Activated CD4-positive, alpha-beta T cell treated with anti-CD3 and anti-CD28 coated beads, Interleukin-2, amount 10 ng/mL, durations not matched to agents 7 days and 5 days (primary cell): ENCODE results near the gene PLEKHA4. TPM values are rescaled to one million over a fixed set of nuclear protein-coding genes. Genes with fewer than 3 reads are reported as not detected.
"Not testable (repeated sequence)": the region's sequence is repeated elsewhere in the genome, so short reads cannot be mapped to it uniquely, and the experiment has no call there.

Experiments used
- CTCF ChIA-PET: fragments of 350-600 bp; sonication (Branson Sonifier 250); formaldehyde crosslinking; loops from one replicate; lab custom pipeline; 2021; ENCODE audit warnings: antibody characterized with exemption; lab: Charles Lee
- POLR2A ChIA-PET: fragments of 350-600 bp; sonication (Branson Sonifier 250); formaldehyde crosslinking; loops from one replicate; lab custom pipeline; 2021; ENCODE audit warnings: antibody characterized with exemption; lab: Charles Lee
- DNase-seq: peaks from one replicate; pipeline ENCODE4 v3.0.0-alpha.2; 2020
- H3K27ac Mint-ChIP-seq: one replicate; pipeline ENCODE4 v1.8.0; 2021; ENCODE audit warnings: mild to moderate bottlenecking, moderate library complexity, mixed read lengths
- H3K27me3 Mint-ChIP-seq: one replicate; pipeline ENCODE4 v1.8.0; 2021; ENCODE audit warnings: mixed read lengths
- H3K36me3 Mint-ChIP-seq: one replicate; pipeline ENCODE4 v1.8.0; 2021; ENCODE audit warnings: low read depth, mixed read lengths
- H3K4me1 Mint-ChIP-seq: one replicate; pipeline ENCODE4 v1.8.0; 2021; ENCODE audit warnings: mixed read lengths
- H3K4me3 Mint-ChIP-seq: one replicate; pipeline ENCODE4 v1.8.0; 2021; ENCODE audit warnings: mild to moderate bottlenecking, moderate library complexity, mixed read lengths
- H3K9me3 Mint-ChIP-seq: one replicate; pipeline ENCODE4 v1.8.0; 2021; ENCODE audit warnings: mixed read lengths
- total RNA-seq, 2 experiments: library from RNA; stranded (reverse); gene quantifications; one replicate each; pipeline ENCODE4 v1.2.3, GENCODE V29; 2021

Gene PLEKHA4
- total RNA-seq, 2 experiments from 2014 or later = 3.8 to 4.6 TPM

- Mint-ChIP-seq H3K27ac (no peak overlapping the region), H3K4me1 (peaks cover 12% of the 10 kb centered on the region), H3K9me3 (no peaks in the 10 kb centered on the region), H3K27me3 (no peaks in the 10 kb centered on the region), H3K4me3 (no peak overlapping the region), H3K36me3 (no peaks in the 10 kb centered on the region)
- ChIA-PET CTCF (interaction anchor here (0.9 to 1.4 kb wide), 5 partner anchors 11 to 172 kb away, joined by 3 to 4 read pairs (median 3); no protein-coding TSS in a partner anchor), POLR2A (no interaction called here)
- DNase-seq = no peak
These were observed 69.5 kb downstream of the PLEKHA4 start for GRCh38 chr19:48798937-48799336.

- H3K36me3 Mint-ChIP-seq = no peaks in the 10 kb centered on the region
- DNase-seq = no peak
- no peaks in the 10 kb centered on the region for H3K27me3 Mint-ChIP-seq
- H3K9me3 Mint-ChIP-seq = no peaks in the 10 kb centered on the region
- no peak overlapping the region for H3K4me3 Mint-ChIP-seq
- peaks cover 12% of the 10 kb centered on the region for H3K4me1 Mint-ChIP-seq
- POLR2A ChIA-PET = no interaction called here
- no peak overlapping the region for H3K27ac Mint-ChIP-seq
- CTCF ChIA-PET = interaction anchor here (1.2 to 1.7 kb wide), 2 partner anchors 9 to 170 kb away, joined by 3 read pairs; no protein-coding TSS in a partner anchor
These were observed 71.3 kb downstream of the PLEKHA4 start for GRCh38 chr19:48797103-48797502.

DNA sequence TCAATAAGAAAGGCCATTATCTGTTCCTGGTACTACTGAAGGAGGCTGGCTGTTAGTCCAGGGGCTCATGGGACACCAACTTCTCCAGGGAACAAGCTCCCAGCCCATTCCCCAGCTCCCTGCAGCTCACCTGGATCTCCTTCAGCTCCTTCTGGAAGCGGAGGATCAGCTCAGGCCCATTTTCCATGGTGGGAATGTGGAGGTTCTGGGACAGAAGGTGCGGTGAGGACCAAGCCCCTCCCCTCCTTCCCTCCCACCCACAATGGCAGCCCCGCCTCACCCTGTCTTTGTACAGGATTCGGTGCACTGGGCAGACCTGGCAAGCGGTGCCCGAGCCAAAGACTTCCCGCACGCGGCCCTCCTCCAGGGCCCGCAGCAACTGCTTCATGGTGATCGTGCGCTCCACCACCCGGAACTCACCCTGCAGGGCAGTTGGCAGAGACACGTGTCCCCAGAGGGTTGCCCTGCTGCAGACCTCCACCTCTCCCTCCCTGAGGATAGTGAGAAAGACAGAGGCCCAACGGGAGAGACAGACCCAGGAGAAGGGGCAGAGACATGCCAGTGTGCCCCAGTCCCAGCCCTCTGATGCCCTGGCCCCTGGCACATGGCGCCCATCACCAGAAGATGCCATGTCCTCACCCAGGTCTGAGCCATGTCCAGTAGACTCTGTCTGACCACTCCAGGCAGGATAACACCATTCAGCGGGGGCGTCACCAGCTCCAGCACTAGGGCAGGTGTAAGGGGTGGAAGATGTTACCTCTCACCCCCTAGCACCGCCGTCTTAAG is 71.9 kb downstream of the PLEKHA4 start:
- no peak overlapping the region for H3K4me3 Mint-ChIP-seq
- POLR2A ChIA-PET = no interaction called here
- peaks cover 12% of the 10 kb centered on the region for H3K4me1 Mint-ChIP-seq
- no peaks in the 10 kb centered on the region for H3K36me3 Mint-ChIP-seq
- H3K27me3 Mint-ChIP-seq = no peaks in the 10 kb centered on the region
- H3K27ac Mint-ChIP-seq = no peak overlapping the region
- no peak for DNase-seq
- H3K9me3 Mint-ChIP-seq = no peaks in the 10 kb centered on the region
- CTCF ChIA-PET = interaction anchor here (1.4 to 3.3 kb wide), 9 partner anchors 12 to 174 kb away, joined by 3 to 45 read pairs (median 11); partner anchors contain the start of gene BCAT2

DNA sequence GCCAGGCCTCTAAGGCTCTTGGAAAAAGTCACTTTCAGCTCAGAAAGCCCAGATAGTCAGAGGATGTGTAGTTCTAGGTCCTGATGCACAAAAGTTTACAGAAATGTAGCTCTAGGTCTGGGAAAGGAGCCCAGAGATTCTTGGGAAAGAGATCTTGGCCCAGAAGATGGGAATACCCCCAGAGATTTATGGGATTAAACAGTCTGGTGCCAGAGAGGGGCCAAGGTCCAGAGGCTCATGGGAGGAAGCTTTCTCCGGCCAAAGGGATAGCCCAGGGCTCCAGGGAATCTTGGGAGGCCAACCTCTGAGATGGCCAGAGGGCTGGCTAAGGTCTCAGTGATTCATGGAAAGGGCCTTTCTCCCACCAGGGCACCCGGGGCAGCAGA is 72.7 kb downstream of the PLEKHA4 start:
- Mint-ChIP-seq H3K27ac (peak overlapping the region; percentile 89), H3K4me1 (peaks cover 12% of the 10 kb centered on the region), H3K9me3 (no peaks in the 10 kb centered on the region), H3K27me3 (no peaks in the 10 kb centered on the region), H3K4me3 (peak overlapping the region; percentile 89), H3K36me3 (no peaks in the 10 kb centered on the region)
- no peak for DNase-seq
- CTCF ChIA-PET = interaction anchor here (0.6 to 3.3 kb wide), 24 partner anchors 11 to 198 kb away, joined by 3 to 45 read pairs (median 5); partner anchors contain the start of genes BCAT2, GYS1, HSD17B14 and RUVBL2
- POLR2A ChIA-PET = no interaction called here

DNA sequence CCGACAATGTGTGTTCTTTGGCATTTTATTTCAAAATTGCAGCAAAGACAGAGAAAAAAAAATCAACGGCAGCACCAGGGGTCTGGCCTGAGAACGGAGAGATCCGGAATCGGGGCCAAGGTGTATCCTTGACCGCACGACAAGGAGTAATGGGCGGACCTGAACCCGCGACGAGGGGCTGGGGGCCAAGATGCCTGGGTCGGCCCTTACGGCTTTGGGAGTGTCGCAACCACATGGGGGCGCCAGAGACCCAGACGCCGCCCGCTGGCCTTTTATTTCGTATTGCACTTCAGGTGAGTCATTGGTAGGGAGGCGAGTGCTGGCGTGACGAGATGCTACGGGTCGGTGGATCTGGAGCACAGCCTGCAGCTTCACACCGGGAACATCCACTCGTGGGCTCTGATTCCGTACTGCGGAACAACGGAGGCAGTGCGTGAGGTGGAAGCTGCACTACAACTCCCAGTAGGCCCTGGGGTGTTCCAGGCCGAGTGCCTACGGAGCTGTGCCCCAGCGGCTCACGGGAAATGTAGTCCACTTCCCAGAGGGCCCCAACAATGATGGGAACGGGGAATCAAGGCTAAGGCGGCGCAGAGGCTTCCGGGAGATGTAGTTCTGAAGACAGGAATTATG is 73.2 kb downstream of the PLEKHA4 start:
- Mint-ChIP-seq H3K36me3 (no peaks in the 10 kb centered on the region), H3K27ac (peak overlapping the region; percentile 89), H3K27me3 (no peaks in the 10 kb centered on the region), H3K4me3 (peak overlapping the region; percentile 89), H3K4me1 (peaks cover 12% of the 10 kb centered on the region), H3K9me3 (no peaks in the 10 kb centered on the region)
- peak; percentile 89 for DNase-seq
- POLR2A ChIA-PET = no interaction called here
- CTCF ChIA-PET = interaction anchor here (0.6 to 3.3 kb wide), 24 partner anchors 10 to 198 kb away, joined by 3 to 45 read pairs (median 5); partner anchors contain the start of genes BCAT2, GYS1, HSD17B14 and RUVBL2

DNA sequence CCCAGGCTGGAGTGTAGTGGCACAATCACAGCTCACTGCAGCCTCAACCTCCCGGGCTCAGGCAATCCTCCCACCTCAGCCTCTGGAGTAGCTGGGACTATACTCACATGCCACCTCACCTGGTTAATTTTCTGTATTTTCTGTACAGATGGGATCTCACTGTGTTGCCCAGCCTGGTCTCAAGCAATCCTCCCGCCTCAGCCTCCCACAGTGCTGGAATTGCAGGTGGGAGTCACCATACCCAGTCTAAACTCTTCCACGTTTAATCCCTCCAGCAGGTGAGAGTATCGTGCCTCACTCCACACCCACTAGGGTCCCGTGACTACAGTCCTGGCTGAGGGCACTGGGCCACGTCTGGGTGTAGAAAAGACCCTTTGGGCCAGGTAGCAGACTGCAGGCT is 74.1 kb downstream of the PLEKHA4 start:
- Mint-ChIP-seq H3K27ac (no peak overlapping the region), H3K27me3 (no peaks in the 10 kb centered on the region), H3K9me3 (no peaks in the 10 kb centered on the region), H3K4me3 (peak overlapping the region; percentile 89), H3K36me3 (no peaks in the 10 kb centered on the region), H3K4me1 (peaks cover 12% of the 10 kb centered on the region)
- CTCF ChIA-PET = interaction anchor here (0.6 to 3.3 kb wide), 7 partner anchors 15 to 176 kb away, joined by 3 to 45 read pairs (median 11); partner anchors contain the start of genes BCAT2 and HSD17B14
- POLR2A ChIA-PET = no interaction called here
- DNase-seq = no peak

GRCh38 chr19:48793271-48793670 is 75.1 kb downstream of the PLEKHA4 start:
- Mint-ChIP-seq H3K27ac (no peak overlapping the region), H3K36me3 (no peaks in the 10 kb centered on the region), H3K4me1 (peaks cover 12% of the 10 kb centered on the region), H3K9me3 (no peaks in the 10 kb centered on the region), H3K4me3 (no peak overlapping the region), H3K27me3 (no peaks in the 10 kb centered on the region)
- no peak for DNase-seq
- CTCF ChIA-PET = interaction anchor here (1.6 to 3.3 kb wide), 3 partner anchors 37 to 48 kb away, joined by 5 to 45 read pairs (median 35); partner anchors contain the start of gene HSD17B14
- POLR2A ChIA-PET = no interaction called here

GRCh38 chr19:48787331-48787730 is 81.1 kb downstream of the PLEKHA4 start:
- H3K4me1 Mint-ChIP-seq, H3K9me3 Mint-ChIP-seq, H3K36me3 Mint-ChIP-seq, POLR2A ChIA-PET, DNase-seq, H3K27ac Mint-ChIP-seq, H3K27me3 Mint-ChIP-seq, H3K4me3 Mint-ChIP-seq: not testable (repeated sequence)
- CTCF ChIA-PET = interaction anchor here (0.7 to 3.5 kb wide), 11 partner anchors 10 to 183 kb away, joined by 3 to 51 read pairs (median 4); partner anchors contain the start of gene HSD17B14

Other genes starting within 250 kb of the PLEKHA4 start
- gene RPL18, start 249.4 kb downstream of the PLEKHA4 start, total RNA-seq = 1,000 to 10,000 TPM; 1,477 to 1,601 TPM
- gene SPHK2, start 249.1 kb downstream of the PLEKHA4 start, total RNA-seq = 10 to 100 TPM; 28.2 to 33.6 TPM
- gene DBP, start 231.2 kb downstream of the PLEKHA4 start, total RNA-seq = 10 to 100 TPM; 24.1 to 25.8 TPM
- gene CA11, start 222.4 kb downstream of the PLEKHA4 start, total RNA-seq = 10 to 100 TPM; 10.1 to 10.8 TPM
- gene NTN5, start 195.6 kb downstream of the PLEKHA4 start, total RNA-seq = 1 to 10 TPM; 1.0 to 1.4 TPM
- not detected for gene FUT2, start 172.6 kb downstream of the PLEKHA4 start, total RNA-seq
- 1 to 10 TPM; 1.1 to 1.5 TPM for gene MAMSTR, start 148.9 kb downstream of the PLEKHA4 start, total RNA-seq
- gene RASIP1, start 128.0 kb downstream of the PLEKHA4 start, total RNA-seq = under 1 TPM; 0.31 to 0.50 TPM
- under 1 TPM in 1 of 2 experiments, not detected in 1; 0.10 TPM for gene IZUMO1, start 121.7 kb downstream of the PLEKHA4 start, total RNA-seq
- gene FUT1, start 116.0 kb downstream of the PLEKHA4 start, total RNA-seq = under 1 TPM; 0.10 to 0.23 TPM
- not detected for gene FGF21, start 113.1 kb downstream of the PLEKHA4 start, total RNA-seq
- 10 to 100 TPM; 42.3 to 43.3 TPM for gene BCAT2, start 57.6 kb downstream of the PLEKHA4 start, total RNA-seq
- under 1 TPM; 0.27 to 0.77 TPM for gene HSD17B14, start 32.1 kb downstream of the PLEKHA4 start, total RNA-seq
- gene PPP1R15A, start 3.8 kb upstream of the PLEKHA4 start, total RNA-seq = 10 to 100 TPM; 49.6 to 53.3 TPM
- gene TULP2, start 30.1 kb upstream of the PLEKHA4 start, total RNA-seq = not detected
- 100 to 1,000 TPM; 231 to 251 TPM for gene NUCB1, start 31.7 kb upstream of the PLEKHA4 start, total RNA-seq
- gene DHDH, start 65.1 kb upstream of the PLEKHA4 start, total RNA-seq = 1 to 10 TPM; 3.1 to 3.2 TPM
- gene BAX, start 86.3 kb upstream of the PLEKHA4 start, total RNA-seq = 100 to 1,000 TPM; 310 to 324 TPM
- 100 to 1,000 TPM; 683 to 880 TPM for gene FTL, start 96.7 kb upstream of the PLEKHA4 start, total RNA-seq
- gene GYS1, start 124.7 kb upstream of the PLEKHA4 start, total RNA-seq = 10 to 100 TPM; 55.8 to 60.8 TPM
- gene RUVBL2, start 125.3 kb upstream of the PLEKHA4 start, total RNA-seq = 10 to 100 TPM; 82.2 to 89.4 TPM
- gene LHB, start 148.5 kb upstream of the PLEKHA4 start, total RNA-seq = not detected
- gene CGB3, start 155.7 kb upstream of the PLEKHA4 start, total RNA-seq = not detected
- under 1 TPM in 1 of 2 experiments, not detected in 1; 0.47 TPM for gene CGB2, start 163.3 kb upstream of the PLEKHA4 start, total RNA-seq
- gene CGB1, start 168.3 kb upstream of the PLEKHA4 start, total RNA-seq = not detected
- gene CGB5, start 175.2 kb upstream of the PLEKHA4 start, total RNA-seq = not detected
- not detected for gene CGB8, start 180.5 kb upstream of the PLEKHA4 start, total RNA-seq
- gene CGB7, start 189.1 kb upstream of the PLEKHA4 start, total RNA-seq = not detected
- not detected for gene NTF4, start 196.2 kb upstream of the PLEKHA4 start, total RNA-seq
- gene KCNA7, start 204.1 kb upstream of the PLEKHA4 start, total RNA-seq = not detected
- 100 to 1,000 TPM; 234 to 249 TPM for gene SNRNP70, start 216.8 kb upstream of the PLEKHA4 start, total RNA-seq
- 1 to 10 TPM; 5.6 TPM for gene LIN7B, start 245.8 kb upstream of the PLEKHA4 start, total RNA-seq